ENCODE measurements around the gene TXN2. TPM values are rescaled to one million over a fixed set of nuclear protein-coding genes. Genes with fewer than 3 reads are reported as not detected.

TXN2 gene
- total RNA-seq, 1 experiment from 2014 or later, result 58.6 TPM

DNA sequence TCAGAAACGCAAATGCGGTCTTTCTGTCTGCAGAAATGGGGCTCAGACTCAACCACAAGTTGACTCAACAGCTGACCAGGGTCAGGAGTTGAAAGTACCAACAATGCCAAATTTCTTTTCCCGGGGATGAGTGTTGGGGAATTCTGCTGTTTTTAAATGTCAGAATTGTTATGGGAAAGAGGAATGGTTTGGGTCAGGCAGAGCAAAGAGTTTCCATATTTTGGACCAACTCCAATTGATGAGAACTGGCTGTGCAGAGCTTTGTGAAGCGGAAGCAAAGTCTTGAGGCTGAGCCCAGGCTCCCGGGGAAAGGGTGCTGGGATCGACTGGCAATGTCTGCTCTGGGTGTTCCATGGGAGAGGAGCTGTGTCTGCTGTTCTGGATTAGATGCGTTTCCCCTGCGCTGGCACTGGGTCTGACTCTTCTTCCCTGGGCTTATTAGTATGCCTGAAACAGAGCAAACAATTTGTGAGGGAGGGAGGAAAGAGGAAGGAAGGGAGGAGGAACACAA is 36.2 kb downstream of the TXN2 start:
- Histone ChIP-seq H3K27me3 (ENCODE audit: insufficient read depth, low read length) (no peaks in the 10 kb centered on the region), H3K23ac (ENCODE audit: insufficient read length, low read depth, low read length) (no peak overlapping the region), H2BK120ac (ENCODE audit: low read depth, low read length, poor library complexity, severe bottlenecking) (no peak overlapping the region), H4K8ac (replicated peaks; ENCODE audit: insufficient read length, low read depth, low read length) (no peak overlapping the region), H3K27ac (ENCODE audit: insufficient read length, low read depth, low read length) (no peak overlapping the region), H3K79me1 (ENCODE audit: insufficient read depth, low read depth, low read length, poor library complexity, severe bottlenecking) (no peaks in the 10 kb centered on the region), H4K91ac (ENCODE audit: insufficient read length, low read depth, low read length) (no peak overlapping the region), H3K4me1 (ENCODE audit: insufficient read depth, low read length) (no peaks in the 10 kb centered on the region; the same call in 1 of the 2 replicates), H2AK5ac (ENCODE audit: insufficient read length, low read length) (no peak overlapping the region), H3K56ac (ENCODE audit: insufficient read length, low read depth, low read length) (no peak overlapping the region), H2BK5ac (ENCODE audit: insufficient read length, low read length) (no peak overlapping the region), H3K4me2 (ENCODE audit: insufficient read depth, insufficient read length, low read length) (no peak overlapping the region), H3T11ph (ENCODE audit: low read length) (no peak overlapping the region), H2BK12ac (ENCODE audit: insufficient read length, low read depth, low read length) (no peak overlapping the region), H3K9me3 (ENCODE audit: control insufficient read depth, low read depth, low read length) (no peaks in the 10 kb centered on the region), H2BK20ac (ENCODE audit: low read depth, low read length, poor library complexity, severe bottlenecking) (no peak overlapping the region), H3K4ac (ENCODE audit: low read depth, low read length) (no peak overlapping the region), H2BK15ac (ENCODE audit: low read depth, low read length) (no peak overlapping the region), H3K23me2 (ENCODE audit: insufficient read length, low read depth, low read length, poor library complexity, severe bottlenecking) (no peaks in the 10 kb centered on the region), H3K18ac (ENCODE audit: insufficient read length, low read depth, low read length) (no peak overlapping the region), H3K14ac (ENCODE audit: insufficient read depth, low read length) (no peak overlapping the region), H4K5ac (ENCODE audit: insufficient read length, low read depth, low read length) (no peak overlapping the region), H2AFZ (ENCODE audit: low read length) (no peak overlapping the region), H3K9ac (ENCODE audit: extremely low read depth, insufficient read length, low read length) (no peak overlapping the region), H4K20me1 (ENCODE audit: control insufficient read depth, insufficient read depth, insufficient read length) (no peaks in the 10 kb centered on the region), H3K79me2 (ENCODE audit: insufficient read depth, low read length) (no peaks in the 10 kb centered on the region)
- WGBS (ENCODE audit: extremely low coverage, insufficient read length, low lambda C conversion rate), result no CpG with 5 or more reads among the region's 8 CpGs
- no peak for DNase-seq
- Mint-ChIP-seq H3K9me3 (peaks cover 0 to 4% of the 10 kb centered on the region in 2 experiments; a peak in 1 of 5 replicates), H3K27ac (peak overlapping the region in 1 of 3 experiments; percentile 52; a peak in 2 of 7 replicates), H3K36me3 (ENCODE audit: insufficient read depth in 1 of 3, low read depth in 3 of 3) (peaks cover 0 to 3% (median 0%) of the 10 kb centered on the region in 3 experiments; a peak in 1 of 7 replicates), H3K4me1 (peaks cover 17 to 21% of the 10 kb centered on the region in 2 experiments), H3K4me3 (no peak overlapping the region), H3K27me3 (ENCODE audit: low read depth) (peaks cover 3% of the 10 kb centered on the region)
- TF ChIP-seq CTCF (conservative IDR thresholded peaks at IDR 0.05), result no peak
